ENCODE results near the gene FGF13. TPM values are rescaled to one million over a fixed set of nuclear protein-coding genes. Genes with fewer than 3 reads are reported as not detected.

Gene FGF13
- total RNA-seq, 1 experiment from 2014 or later = 7.1 TPM

DNA sequence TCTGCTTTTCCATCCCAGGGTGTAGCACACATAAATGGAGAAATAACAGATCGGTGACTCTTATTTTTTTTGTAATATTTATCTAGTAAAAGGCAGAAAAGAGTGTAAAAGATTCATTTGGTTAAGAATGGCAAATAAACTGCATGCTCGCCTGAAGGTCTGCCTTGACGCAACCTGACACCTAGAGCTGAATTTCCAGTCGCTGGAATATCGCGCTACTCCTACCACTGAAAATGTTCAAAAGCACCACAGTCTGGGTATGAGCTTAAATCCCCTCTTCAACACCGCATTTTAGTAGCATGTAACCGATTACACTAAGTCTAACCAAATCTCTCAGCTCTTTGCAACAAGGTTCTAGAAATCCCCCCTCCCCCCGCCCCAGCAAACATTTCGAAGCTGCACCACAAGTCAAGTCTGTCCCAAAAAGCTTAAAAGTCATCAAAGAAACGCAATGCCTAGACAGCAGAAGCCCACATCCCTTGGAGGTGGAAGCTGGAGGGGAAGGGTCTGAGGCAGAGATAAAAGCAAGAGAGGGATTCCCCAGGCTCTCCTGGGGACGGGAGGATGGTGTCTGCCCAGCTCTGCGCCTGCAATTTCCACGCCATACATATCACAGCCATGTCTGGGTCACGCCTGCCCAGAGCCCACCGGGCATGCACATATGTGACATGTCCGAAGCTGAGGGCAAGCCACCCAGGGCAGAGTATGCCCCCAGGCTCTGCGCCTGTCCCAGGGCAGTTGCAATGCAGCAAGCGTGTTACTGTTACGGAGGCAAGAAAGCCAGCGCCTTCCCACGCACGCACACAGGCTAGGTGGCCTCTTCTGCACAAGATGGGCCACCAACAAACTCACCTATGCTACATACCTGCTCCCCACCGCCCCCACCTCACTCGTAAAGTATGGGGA, 1.4 kb downstream of the FGF13 start:
- BruUV-seq (replicated peaks) = no TSS peak
- no peak overlapping the region for H3K4me3 Mint-ChIP-seq (ENCODE audit: unreplicated experiment)

DNA sequence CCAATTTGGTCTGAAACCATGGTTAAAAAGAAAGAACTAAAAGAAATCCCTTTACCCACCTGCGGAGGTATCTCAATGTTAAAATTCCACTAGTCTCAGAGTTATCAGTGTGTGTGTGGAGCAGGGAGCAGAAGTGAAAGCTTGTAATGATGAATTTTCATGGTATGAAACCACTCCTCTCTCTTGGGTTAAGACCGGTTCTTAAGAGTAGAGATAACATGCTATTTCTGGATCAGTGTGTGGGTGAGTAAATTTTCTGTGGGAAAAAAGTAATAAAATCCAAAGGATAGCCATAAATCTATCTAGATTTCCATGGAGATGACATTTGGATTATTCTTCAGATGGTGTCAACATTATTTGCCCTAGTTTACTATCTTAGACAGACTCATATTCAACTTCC, 3.2 kb downstream of the FGF13 start:
- H3K27ac Mint-ChIP-seq (ENCODE audit: unreplicated experiment) = no peak overlapping the region
- CTCF ChIA-PET = no interaction called here
- TF ChIP-seq, protein P1, sequence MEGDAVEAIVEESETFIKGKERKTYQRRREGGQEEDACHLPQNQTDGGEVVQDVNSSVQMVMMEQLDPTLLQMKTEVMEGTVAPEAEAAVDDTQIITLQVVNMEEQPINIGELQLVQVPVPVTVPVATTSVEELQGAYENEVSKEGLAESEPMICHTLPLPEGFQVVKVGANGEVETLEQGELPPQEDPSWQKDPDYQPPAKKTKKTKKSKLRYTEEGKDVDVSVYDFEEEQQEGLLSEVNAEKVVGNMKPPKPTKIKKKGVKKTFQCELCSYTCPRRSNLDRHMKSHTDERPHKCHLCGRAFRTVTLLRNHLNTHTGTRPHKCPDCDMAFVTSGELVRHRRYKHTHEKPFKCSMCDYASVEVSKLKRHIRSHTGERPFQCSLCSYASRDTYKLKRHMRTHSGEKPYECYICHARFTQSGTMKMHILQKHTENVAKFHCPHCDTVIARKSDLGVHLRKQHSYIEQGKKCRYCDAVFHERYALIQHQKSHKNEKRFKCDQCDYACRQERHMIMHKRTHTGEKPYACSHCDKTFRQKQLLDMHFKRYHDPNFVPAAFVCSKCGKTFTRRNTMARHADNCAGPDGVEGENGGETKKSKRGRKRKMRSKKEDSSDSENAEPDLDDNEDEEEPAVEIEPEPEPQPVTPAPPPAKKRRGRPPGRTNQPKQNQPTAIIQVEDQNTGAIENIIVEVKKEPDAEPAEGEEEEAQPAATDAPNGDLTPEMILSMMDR (IDR thresholded peaks at IDR 0.05; ENCODE audit: insufficient read depth in 1 of 2, low read depth in 1 of 2, low read length in 1 of 2, severe bottlenecking in 1 of 2, unreplicated experiment in 1 of 2) = no peak

More for the DNA sequence above, 1.4 kb downstream of the FGF13 start:
- no peaks in the 10 kb centered on the region for H3K27me3 Mint-ChIP-seq (ENCODE audit: insufficient read depth, unreplicated experiment)
- intact Hi-C loops (cut with micrococcal nuclease; ENCODE audit: unreplicated experiment) = no loop called here
- H3K27me3 ChIP-seq (replicated peaks; ENCODE audit: control insufficient read depth, insufficient read depth, low read length) = no peaks in the 10 kb centered on the region
- no peaks in the 10 kb centered on the region for H3K9me3 ChIP-seq
- no peaks in the 10 kb centered on the region for H3K4me1 Mint-ChIP-seq (ENCODE audit: low read depth, unreplicated experiment)
- no peaks in the 10 kb centered on the region for H3K36me3 ChIP-seq (ENCODE audit: control insufficient read depth, insufficient read depth, low read length)
- TF ChIP-seq, protein P1 (IDR thresholded peaks at IDR 0.05; ENCODE audit: insufficient read depth in 1 of 2, low read depth in 1 of 2, low read length in 1 of 2, severe bottlenecking in 1 of 2, unreplicated experiment in 1 of 2) = no peak
- no peaks in the 10 kb centered on the region for H3K4me1 ChIP-seq
- H3K4me3 ChIP-seq (ENCODE audit: low read depth, low read length) = no peak overlapping the region
- no peaks in the 10 kb centered on the region for H3K9me3 Mint-ChIP-seq (ENCODE audit: unreplicated experiment)
- H3K36me3 Mint-ChIP-seq (ENCODE audit: insufficient read depth, unreplicated experiment) = no peaks in the 10 kb centered on the region
- no peak for DNase-seq
- H3K27ac Mint-ChIP-seq (ENCODE audit: unreplicated experiment) = no peak overlapping the region
- POLR2A ChIA-PET = no interaction called here
- CTCF ChIA-PET = no interaction called here

DNA sequence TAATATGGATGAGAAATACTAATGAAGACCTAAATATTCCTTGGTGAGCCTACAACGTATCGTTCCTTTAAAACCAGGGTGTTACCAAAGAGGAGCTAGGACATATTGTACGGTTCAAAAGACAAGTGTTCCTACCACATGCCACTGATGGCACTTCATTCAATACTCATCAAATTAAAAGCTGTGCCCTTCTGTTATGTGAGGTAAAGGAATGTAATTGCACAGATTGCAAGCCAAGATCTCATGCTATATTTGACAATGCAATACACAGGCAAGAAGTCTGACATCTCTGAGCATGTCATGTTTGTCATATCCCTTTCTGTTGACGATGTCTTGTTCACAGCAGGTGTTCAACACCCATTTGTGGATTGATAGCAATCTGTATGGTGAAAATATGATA, 6.9 kb downstream of the FGF13 start:
- BruUV-seq (replicated peaks) = no TSS peak
- H3K27ac Mint-ChIP-seq (ENCODE audit: unreplicated experiment) = no peak overlapping the region
- TF ChIP-seq, protein P1 (IDR thresholded peaks at IDR 0.05; ENCODE audit: insufficient read depth in 1 of 2, low read depth in 1 of 2, low read length in 1 of 2, severe bottlenecking in 1 of 2, unreplicated experiment in 1 of 2) = no peak

More for the DNA sequence above, 3.2 kb downstream of the FGF13 start:
- H3K27me3 ChIP-seq (replicated peaks; ENCODE audit: control insufficient read depth, insufficient read depth, low read length) = no peaks in the 10 kb centered on the region
- POLR2A ChIA-PET = no interaction called here
- Mint-ChIP-seq H3K36me3 (ENCODE audit: insufficient read depth, unreplicated experiment) (no peaks in the 10 kb centered on the region), H3K4me3 (ENCODE audit: unreplicated experiment) (no peak overlapping the region), H3K9me3 (ENCODE audit: unreplicated experiment) (no peaks in the 10 kb centered on the region), H3K27me3 (ENCODE audit: insufficient read depth, unreplicated experiment) (no peaks in the 10 kb centered on the region), H3K4me1 (ENCODE audit: low read depth, unreplicated experiment) (no peaks in the 10 kb centered on the region)
- no peak for DNase-seq
- no peak overlapping the region for H3K4me3 ChIP-seq (ENCODE audit: low read depth, low read length)
- H3K9me3 ChIP-seq = no peaks in the 10 kb centered on the region
- BruUV-seq (replicated peaks) = no TSS peak
- intact Hi-C loops (cut with micrococcal nuclease; ENCODE audit: unreplicated experiment) = no loop called here
- H3K4me1 ChIP-seq = no peaks in the 10 kb centered on the region
- H3K36me3 ChIP-seq (ENCODE audit: control insufficient read depth, insufficient read depth, low read length) = no peaks in the 10 kb centered on the region

More for the DNA sequence above, 6.9 kb downstream of the FGF13 start:
- Mint-ChIP-seq H3K4me3 (ENCODE audit: unreplicated experiment) (no peak overlapping the region), H3K36me3 (ENCODE audit: insufficient read depth, unreplicated experiment) (no peaks in the 10 kb centered on the region), H3K4me1 (ENCODE audit: low read depth, unreplicated experiment) (no peaks in the 10 kb centered on the region), H3K9me3 (ENCODE audit: unreplicated experiment) (no peaks in the 10 kb centered on the region), H3K27me3 (ENCODE audit: insufficient read depth, unreplicated experiment) (no peaks in the 10 kb centered on the region)
- Histone ChIP-seq H3K4me3 (ENCODE audit: low read depth, low read length) (no peak overlapping the region), H3K4me1 (no peaks in the 10 kb centered on the region), H3K27me3 (replicated peaks; ENCODE audit: control insufficient read depth, insufficient read depth, low read length) (no peaks in the 10 kb centered on the region), H3K9me3 (no peaks in the 10 kb centered on the region), H3K36me3 (ENCODE audit: control insufficient read depth, insufficient read depth, low read length) (no peaks in the 10 kb centered on the region)
- POLR2A ChIA-PET = no interaction called here
- CTCF ChIA-PET = no interaction called here
- intact Hi-C loops (cut with micrococcal nuclease; ENCODE audit: unreplicated experiment) = no loop called here
- no peak for DNase-seq
